GM18505 (cell line): ENCODE measurements around the gene CA14.
A peak's percentile ranks its signal among the peaks of the same experiment; 100 is the strongest.
"Not testable (repeated sequence)": the region's sequence is repeated elsewhere in the genome, so short reads cannot be mapped to it uniquely, and the experiment has no call there.

Experiments used
- ATAC-seq: cut with Tn5 transposase; IDR thresholded peaks from one replicate; pipeline ENCODE4 v1.9.1; 2021; ENCODE audit not compliant: unreplicated experiment
- POLR2A ChIP-seq: IDR thresholded peaks from 4 replicates; pipeline ENCODE4 v1.6.1; 2011; ENCODE audit warnings: borderline replicate concordance; ENCODE audit not compliant: insufficient read depth, insufficient read length; ENCODE audit errors: extremely low read depth

The CA14 gene

GRCh38 chr1:150233359-150234308, 23.9 kb upstream of the CA14 start:
- no peak for ATAC-seq
- TF ChIP-seq POLR2A = no peak

GRCh38 chr1:150234309-150234565, 23.3 kb upstream of the CA14 start:
- no peak for TF ChIP-seq POLR2A
- ATAC-seq = no peak

- peak; percentile 90 for TF ChIP-seq POLR2A
- ATAC-seq = peak; percentile 34
These were observed 22.8 kb upstream of the CA14 start for GRCh38 chr1:150234566-150235293.

GRCh38 chr1:150235294-150235851, 22.2 kb upstream of the CA14 start:
- no peak for TF ChIP-seq POLR2A
- no peak for ATAC-seq

GRCh38 chr1:150235852-150236613, 21.5 kb upstream of the CA14 start, which contains the start of gene ANP32E:
TSS of gene ANP32E (minus strand) at chr1:150236112. CDS start at chr1:150235786, 326 bp downstream.
- peak; percentile 97 for TF ChIP-seq POLR2A
- peak; percentile 75 for ATAC-seq

- no peak for TF ChIP-seq POLR2A
- no peak for ATAC-seq
These were observed 20.9 kb upstream of the CA14 start for GRCh38 chr1:150236614-150237100.

GRCh38 chr1:150237176-150237575, 20.4 kb upstream of the CA14 start:
- not testable (repeated sequence) for ATAC-seq

GRCh38 chr1:150237746-150238145, 19.8 kb upstream of the CA14 start:
- TF ChIP-seq POLR2A = no peak
- no peak for ATAC-seq

- no peak for TF ChIP-seq POLR2A
- ATAC-seq = no peak
These were observed 14.6 kb upstream of the CA14 start for GRCh38 chr1:150243003-150243402.

- TF ChIP-seq POLR2A = no peak
- ATAC-seq = no peak
These were observed 7.6 kb upstream of the CA14 start for GRCh38 chr1:150249936-150250335.

GRCh38 chr1:150256198-150256553, 1.4 kb upstream of the CA14 start:
- no peak for ATAC-seq
- TF ChIP-seq POLR2A = no peak

GRCh38 chr1:150256554-150257341, 826 bp upstream of the CA14 start:
- ATAC-seq = no peak
- TF ChIP-seq POLR2A = no peak
